Stimulated activated CD4-positive, alpha-beta T cell treated with anti-CD3 and anti-CD28 coated beads, Interleukin-4, amount 100 ng/mL, for 1 hour (primary cell): ENCODE data around the gene CCDC15.

ENCODE experiments used
- DNase-seq: peaks from one replicate; pipeline ENCODE4 v3.0.0-alpha.2; 2020

Gene CCDC15

GRCh38 chr11:125070699-125071254 is 116.8 kb downstream of the CCDC15 start:
- DNase-seq, result no peak

- no peak for DNase-seq
Measured at GRCh38 chr11:125071435-125071834, 117.4 kb downstream of the CCDC15 start.

- no peak for DNase-seq
Measured at GRCh38 chr11:125071846-125072217, 117.8 kb downstream of the CCDC15 start.

GRCh38 chr11:125072218-125072960 is 118.4 kb downstream of the CCDC15 start:
- DNase-seq, result no peak

GRCh38 chr11:125072961-125073590 is 119.1 kb downstream of the CCDC15 start:
- no peak for DNase-seq

- DNase-seq, result no peak
Measured at GRCh38 chr11:125073616-125074483, 119.8 kb downstream of the CCDC15 start.

GRCh38 chr11:125074511-125075241 is 120.7 kb downstream of the CCDC15 start:
- DNase-seq, result no peak

- no peak for DNase-seq
Measured at GRCh38 chr11:125075242-125075625, 121.2 kb downstream of the CCDC15 start.

GRCh38 chr11:125075900-125076317 is 121.9 kb downstream of the CCDC15 start:
- no peak for DNase-seq

- DNase-seq, result no peak
Measured at GRCh38 chr11:125076378-125076945, 122.5 kb downstream of the CCDC15 start.

- DNase-seq, result no peak
Measured at GRCh38 chr11:125078016-125078415, 124.0 kb downstream of the CCDC15 start.

GRCh38 chr11:125078516-125079140 is 124.6 kb downstream of the CCDC15 start:
- DNase-seq, result no peak

GRCh38 chr11:125079151-125079877 is 125.3 kb downstream of the CCDC15 start:
- DNase-seq, result no peak

- no peak for DNase-seq
Measured at GRCh38 chr11:125079878-125080530, 126.0 kb downstream of the CCDC15 start.

GRCh38 chr11:125080531-125080911 is 126.5 kb downstream of the CCDC15 start:
- no peak for DNase-seq

GRCh38 chr11:125081098-125081798 is 127.2 kb downstream of the CCDC15 start:
- DNase-seq, result no peak

- no peak for DNase-seq
Measured at GRCh38 chr11:125082040-125082439, 128.0 kb downstream of the CCDC15 start.

- DNase-seq, result no peak
Measured at GRCh38 chr11:125082611-125083311, 128.8 kb downstream of the CCDC15 start.
